ENCODE results near the gene EPHA7. TPM values are rescaled to one million over a fixed set of nuclear protein-coding genes. Genes with fewer than 3 reads are reported as not detected.

EPHA7 gene
- total and polyA plus RNA-seq, 2 of the 4 experiments (the other 2 are of a cell fraction) = not detected

GRCh38 chr6:93317592-93317991 lies 101.8 kb downstream of the EPHA7 start:
- Histone ChIP-seq H4K8ac (ENCODE audit: low read depth in 2 of 2, low read length in 2 of 2) (no peak overlapping the region), H2BK15ac (ENCODE audit: low read depth, low read length) (no peak overlapping the region), H3K14ac (replicated peaks; ENCODE audit: low read depth, low read length) (no peak overlapping the region), H2BK120ac (ENCODE audit: low read depth, low read length) (no peak overlapping the region), H4K20me1 (ENCODE audit: insufficient read depth, low read length) (no peaks in the 10 kb centered on the region), H3K4me1 (ENCODE audit: control insufficient read depth, insufficient read depth, low read length) (no peaks in the 10 kb centered on the region), H3K18ac (ENCODE audit: low read depth, low read length) (no peak overlapping the region), H3K9ac (ENCODE audit: low read depth, low read length) (no peak overlapping the region), H3K23ac (ENCODE audit: low read depth, low read length) (no peak overlapping the region), H2AFZ (replicated peaks; ENCODE audit: low read length, poor library complexity) (no peak overlapping the region), H3K4me3 (ENCODE audit: insufficient read depth, low read depth, low read length) (no peak overlapping the region), H2AK5ac (ENCODE audit: low read depth, low read length) (no peak overlapping the region), H2AK9ac (replicated peaks; ENCODE audit: low read depth, low read length, poor library complexity) (no peak overlapping the region), H3K4me2 (ENCODE audit: low read depth, low read length) (no peak overlapping the region), H3K9me1 (ENCODE audit: insufficient read depth, low read length) (no peaks in the 10 kb centered on the region), H3K27ac (ENCODE audit: insufficient read depth, low read length) (no peak overlapping the region), H2BK20ac (ENCODE audit: low read depth, low read length) (no peak overlapping the region), H3K56ac (ENCODE audit: extremely low read depth, insufficient read depth, low read length) (no peak overlapping the region), H3K4ac (ENCODE audit: low read depth, low read length) (no peak overlapping the region), H4K91ac (ENCODE audit: insufficient read depth, low read depth, low read length) (no peak overlapping the region), H4K5ac (ENCODE audit: low read depth, low read length) (no peak overlapping the region), H3K27me3 (ENCODE audit: control insufficient read depth, insufficient read depth, low read length) (no peaks in the 10 kb centered on the region), H2BK5ac (ENCODE audit: low read depth, low read length, poor library complexity, severe bottlenecking) (no peak overlapping the region), H3K9me3 (ENCODE audit: control insufficient read depth, insufficient read depth, low read length) (no peaks in the 10 kb centered on the region), H3K36me3 (ENCODE audit: control insufficient read depth, insufficient read depth, low read length) (no peaks in the 10 kb centered on the region), H3K79me1 (ENCODE audit: low read depth in 1 of 2, low read length in 2 of 2) (no peaks in the 10 kb centered on the region)
- BruUV-seq (replicated peaks) = no TSS peak
- ChIA-PET POLR2A (ENCODE audit: unreplicated experiment) (no interaction called here), CTCF (no interaction called here)
- dilution Hi-C loops (cut with HindIII; ENCODE audit: low sequenced_read_pairs, unreplicated experiment) = no loop called here
- in situ Hi-C loops (cut with MboI; ENCODE audit: low sequenced_read_pairs) = no loop called here
- ATAC-seq (ENCODE audit: low read depth) = no peak
- no peak for DNase-seq
- intact Hi-C loops (cut with micrococcal nuclease) = no loop called here
- no peak for TF ChIP-seq MXI1 (IDR thresholded peaks at IDR 0.05; ENCODE audit: borderline replicate concordance, low read depth, low read length)
- TF ChIP-seq NFE2L2 (IDR thresholded peaks at IDR 0.05; ENCODE audit: low read depth, low read length) = no peak
- TF ChIP-seq, protein P1, sequence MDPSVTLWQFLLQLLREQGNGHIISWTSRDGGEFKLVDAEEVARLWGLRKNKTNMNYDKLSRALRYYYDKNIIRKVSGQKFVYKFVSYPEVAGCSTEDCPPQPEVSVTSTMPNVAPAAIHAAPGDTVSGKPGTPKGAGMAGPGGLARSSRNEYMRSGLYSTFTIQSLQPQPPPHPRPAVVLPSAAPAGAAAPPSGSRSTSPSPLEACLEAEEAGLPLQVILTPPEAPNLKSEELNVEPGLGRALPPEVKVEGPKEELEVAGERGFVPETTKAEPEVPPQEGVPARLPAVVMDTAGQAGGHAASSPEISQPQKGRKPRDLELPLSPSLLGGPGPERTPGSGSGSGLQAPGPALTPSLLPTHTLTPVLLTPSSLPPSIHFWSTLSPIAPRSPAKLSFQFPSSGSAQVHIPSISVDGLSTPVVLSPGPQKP (IDR thresholded peaks at IDR 0.05; ENCODE audit: borderline replicate concordance, low read depth, low read length) = no peak
- TF ChIP-seq CHD1 (IDR thresholded peaks at IDR 0.05; ENCODE audit: low read depth, low read length) = no peak
- no peak for TF ChIP-seq FOS (IDR thresholded peaks at IDR 0.05; ENCODE audit: low read depth, low read length)
- no peak for TF ChIP-seq MAFK (IDR thresholded peaks at IDR 0.05; ENCODE audit: low read depth, low read length)
